OCI-LY1 (cell line): ENCODE data around the gene KPNA1.

Experiments
- H2AFZ ChIP-seq: fragments of 200-600 bp; sonication (generic), shearing (Covaris generic); 2 replicates; pipeline ENCODE4 v1.6.0; 2014; ENCODE audit warnings: antibody characterized with exemption, mild to moderate bottlenecking, low read length
- H3F3A ChIP-seq: fragments of 200-600 bp; sonication (generic), shearing (Covaris generic); 2 replicates; pipeline ENCODE4 v1.6.0; 2014; ENCODE audit warnings: mild to moderate bottlenecking, antibody characterized with exemption, low read length, moderate library complexity; ENCODE audit not compliant: insufficient read depth
- H3K27ac ChIP-seq: fragments of 200-600 bp; sonication (generic); 2 replicates; pipeline ENCODE4 v1.5.1; 2014; ENCODE audit warnings: low read length, mixed run types, mild to moderate bottlenecking, low read depth; ENCODE audit not compliant: poor library complexity, severe bottlenecking
- H3K27me3 ChIP-seq: fragments of 200-600 bp; sonication (generic); 2 replicates; pipeline ENCODE4 v1.6.0; 2014; ENCODE audit warnings: antibody characterized with exemption, mild to moderate bottlenecking, low read length, moderate library complexity; ENCODE audit not compliant: insufficient read depth
- H3K36me3 ChIP-seq: fragments of 200-600 bp; sonication (generic); 2 replicates; pipeline ENCODE4 v1.6.1; 2014; ENCODE audit warnings: mild to moderate bottlenecking, antibody characterized with exemption, low read length, moderate library complexity, mixed read lengths; ENCODE audit not compliant: insufficient read depth
- H3K4me1 ChIP-seq: fragments of 200-600 bp; sonication (generic); 2 replicates; pipeline ENCODE4 v1.5.1; 2014; ENCODE audit warnings: mild to moderate bottlenecking, low read length, moderate library complexity; ENCODE audit not compliant: insufficient read depth, severe bottlenecking
- H3K4me2 ChIP-seq: fragments of 200-600 bp; sonication (generic), shearing (Covaris generic); 2 replicates; pipeline ENCODE4 v1.6.1; 2014; ENCODE audit warnings: low read length
- H3K4me3 ChIP-seq: fragments of 200-600 bp; sonication (generic); 2 replicates; pipeline ENCODE4 v1.5.1; 2014; ENCODE audit warnings: low read length, low read depth, mild to moderate bottlenecking, mixed read lengths; ENCODE audit not compliant: poor library complexity, severe bottlenecking
- H3K79me2 ChIP-seq: fragments of 200-600 bp; shearing (Covaris generic); 2 replicates; pipeline ENCODE4 v1.6.1; 2016; ENCODE audit warnings: mixed run types, low read length, mixed read lengths; ENCODE audit not compliant: insufficient read depth
- H3K9ac ChIP-seq: fragments of 200-600 bp; sonication (generic), shearing (Covaris generic); 2 replicates; pipeline ENCODE4 v1.6.1; 2014; ENCODE audit warnings: mild to moderate bottlenecking, low read length, mixed read lengths
- H3K9me2 ChIP-seq: fragments of 200-600 bp; sonication (generic), shearing (Covaris generic); 2 replicates; pipeline ENCODE4 v1.6.1; 2014; ENCODE audit warnings: low read depth, mild to moderate bottlenecking, low read length, mixed read lengths
- H3K9me3 ChIP-seq: fragments of 200-600 bp; shearing (Covaris generic); 2 replicates; pipeline ENCODE4 v1.6.1; 2014; ENCODE audit warnings: low read length, mixed read lengths
- H4K20me1 ChIP-seq: fragments of 200-600 bp; sonication (generic), shearing (Covaris generic); 2 replicates; pipeline ENCODE4 v1.6.0; 2016; ENCODE audit warnings: mild to moderate bottlenecking, low read length; ENCODE audit not compliant: insufficient read depth
- EZH2 ChIP-seq: fragments of 200-600 bp; sonication (generic), shearing (Covaris generic); IDR thresholded peaks from 2 replicates; pipeline ENCODE4 v1.8.0; 2017; ENCODE audit warnings: borderline replicate concordance, mixed run types, mild to moderate bottlenecking, antibody characterized with exemption, low read length, moderate library complexity, mixed read lengths
- TF ChIP-seq, protein P1 (sequence below): fragments of 200-600 bp; sonication (generic), shearing (Covaris generic); IDR thresholded peaks from 2 replicates; pipeline ENCODE4 v1.5.1; 2017; ENCODE audit warnings: mild to moderate bottlenecking, antibody characterized with exemption, low read length, moderate library complexity, mixed read lengths

The KPNA1 gene

DNA sequence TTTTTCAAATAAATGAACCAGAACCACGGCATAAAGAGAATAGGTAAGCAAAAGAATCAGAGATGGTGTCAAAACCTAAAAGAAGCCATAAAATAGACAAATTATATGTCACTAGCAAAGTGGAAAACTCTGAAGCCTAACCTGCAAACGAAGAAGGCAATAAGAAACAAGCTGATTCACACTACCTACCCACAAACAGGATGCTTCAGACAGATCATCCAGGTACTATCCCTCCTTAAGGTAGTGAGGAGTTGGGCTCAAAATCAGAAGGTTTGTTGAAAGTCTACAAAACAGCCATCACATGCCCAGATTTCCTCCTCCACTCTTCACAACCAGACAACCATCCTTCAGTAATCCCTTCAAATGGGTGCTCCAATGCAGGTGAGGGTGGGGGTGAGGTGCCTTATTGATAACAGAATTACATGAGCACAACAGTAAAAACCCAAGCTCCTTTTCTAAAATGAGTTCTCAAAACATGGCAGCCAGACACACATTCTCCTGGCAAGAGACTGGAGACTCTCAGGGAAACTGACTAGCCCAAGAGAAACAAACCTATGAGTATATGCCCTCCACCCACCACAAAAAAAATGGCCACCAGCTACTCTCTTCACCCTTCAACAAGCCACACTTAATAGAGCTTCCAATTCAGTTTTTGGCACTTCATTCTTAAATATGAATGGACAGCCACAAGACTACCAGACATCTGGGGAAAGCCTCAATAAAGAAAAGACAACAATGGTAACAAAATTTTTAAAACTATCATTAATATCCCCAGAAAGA, 6.4 kb downstream of the KPNA1 start:
- Histone ChIP-seq H3K4me1 (peaks cover 13% of the 10 kb centered on the region), H3K9ac (no peak overlapping the region), H3K79me2 (peaks cover 100% of the 10 kb centered on the region), H3K36me3 (peaks cover 18% of the 10 kb centered on the region; the same call in 1 of the 2 replicates), H3F3A (no peaks in the 10 kb centered on the region), H3K4me2 (no peak overlapping the region), H3K27ac (no peak overlapping the region), H3K27me3 (no peaks in the 10 kb centered on the region), H3K4me3 (no peak overlapping the region), H4K20me1 (peaks cover 4% of the 10 kb centered on the region; the same call in 1 of the 2 replicates), H2AFZ (no peak overlapping the region), H3K9me3 (peaks cover 9% of the 10 kb centered on the region), H3K9me2 (no peaks in the 10 kb centered on the region)
- TF ChIP-seq, protein P1, sequence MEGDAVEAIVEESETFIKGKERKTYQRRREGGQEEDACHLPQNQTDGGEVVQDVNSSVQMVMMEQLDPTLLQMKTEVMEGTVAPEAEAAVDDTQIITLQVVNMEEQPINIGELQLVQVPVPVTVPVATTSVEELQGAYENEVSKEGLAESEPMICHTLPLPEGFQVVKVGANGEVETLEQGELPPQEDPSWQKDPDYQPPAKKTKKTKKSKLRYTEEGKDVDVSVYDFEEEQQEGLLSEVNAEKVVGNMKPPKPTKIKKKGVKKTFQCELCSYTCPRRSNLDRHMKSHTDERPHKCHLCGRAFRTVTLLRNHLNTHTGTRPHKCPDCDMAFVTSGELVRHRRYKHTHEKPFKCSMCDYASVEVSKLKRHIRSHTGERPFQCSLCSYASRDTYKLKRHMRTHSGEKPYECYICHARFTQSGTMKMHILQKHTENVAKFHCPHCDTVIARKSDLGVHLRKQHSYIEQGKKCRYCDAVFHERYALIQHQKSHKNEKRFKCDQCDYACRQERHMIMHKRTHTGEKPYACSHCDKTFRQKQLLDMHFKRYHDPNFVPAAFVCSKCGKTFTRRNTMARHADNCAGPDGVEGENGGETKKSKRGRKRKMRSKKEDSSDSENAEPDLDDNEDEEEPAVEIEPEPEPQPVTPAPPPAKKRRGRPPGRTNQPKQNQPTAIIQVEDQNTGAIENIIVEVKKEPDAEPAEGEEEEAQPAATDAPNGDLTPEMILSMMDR = no peak
- TF ChIP-seq EZH2 = no peak

DNA sequence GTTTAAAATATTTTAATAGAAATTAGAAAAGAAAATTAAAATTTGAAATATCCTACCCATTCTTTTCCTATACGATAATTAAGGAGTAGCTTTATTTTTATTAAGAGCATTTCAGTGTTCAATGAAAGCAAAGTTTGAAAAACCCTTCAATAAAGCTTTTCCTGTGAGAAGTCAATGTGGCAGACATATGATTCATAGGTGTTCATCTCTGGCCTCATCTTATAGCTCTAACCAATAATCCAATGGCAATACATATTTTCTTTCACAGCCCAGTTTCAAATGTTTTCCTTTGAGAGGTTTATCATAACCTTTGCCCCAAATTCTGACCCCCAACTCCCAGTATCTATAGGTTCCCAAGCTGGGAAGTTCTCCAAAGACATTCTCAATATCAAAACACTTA, 8.3 kb downstream of the KPNA1 start:
- Histone ChIP-seq H3K79me2 (peaks cover 100% of the 10 kb centered on the region), H3K27ac (no peak overlapping the region), H2AFZ (no peak overlapping the region), H3K9ac (no peak overlapping the region), H3K27me3 (no peaks in the 10 kb centered on the region), H4K20me1 (no peaks in the 10 kb centered on the region), H3K4me2 (no peak overlapping the region), H3K36me3 (peaks cover 17% of the 10 kb centered on the region; the same call in 1 of the 2 replicates), H3K4me3 (no peak overlapping the region), H3F3A (no peaks in the 10 kb centered on the region), H3K9me2 (no peaks in the 10 kb centered on the region), H3K4me1 (no peaks in the 10 kb centered on the region), H3K9me3 (peaks cover 9% of the 10 kb centered on the region)
- no peak for TF ChIP-seq EZH2

DNA sequence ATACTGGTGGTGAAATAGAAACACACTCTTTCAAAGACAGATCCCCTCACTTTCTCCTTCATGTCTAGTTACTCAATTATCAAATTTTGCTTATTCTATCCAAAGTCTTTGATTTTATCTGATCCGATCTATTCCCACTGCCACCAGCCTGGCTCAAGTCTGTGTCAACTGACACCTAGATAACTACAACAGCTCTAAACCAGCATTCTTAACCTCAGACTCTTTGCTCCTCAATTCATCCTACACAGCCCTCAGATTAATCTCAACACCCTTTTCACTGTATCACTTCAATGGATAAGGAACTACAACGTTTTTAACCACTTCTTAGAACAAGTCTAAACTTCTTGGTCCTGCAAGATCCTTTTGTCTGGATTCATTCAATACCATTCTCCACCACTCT, 9.1 kb downstream of the KPNA1 start:
- Histone ChIP-seq H4K20me1 (no peaks in the 10 kb centered on the region), H3K9me2 (no peaks in the 10 kb centered on the region), H3K27me3 (no peaks in the 10 kb centered on the region), H3K9ac (no peak overlapping the region), H3K4me2 (no peak overlapping the region), H3F3A (no peaks in the 10 kb centered on the region), H3K4me1 (no peaks in the 10 kb centered on the region), H3K36me3 (peaks cover 13% of the 10 kb centered on the region; the same call in 1 of the 2 replicates), H2AFZ (no peak overlapping the region), H3K79me2 (peaks cover 97% of the 10 kb centered on the region), H3K9me3 (peaks cover 9% of the 10 kb centered on the region), H3K27ac (no peak overlapping the region), H3K4me3 (no peak overlapping the region)
- TF ChIP-seq EZH2 = no peak
- TF ChIP-seq, protein P1 = no peak

DNA sequence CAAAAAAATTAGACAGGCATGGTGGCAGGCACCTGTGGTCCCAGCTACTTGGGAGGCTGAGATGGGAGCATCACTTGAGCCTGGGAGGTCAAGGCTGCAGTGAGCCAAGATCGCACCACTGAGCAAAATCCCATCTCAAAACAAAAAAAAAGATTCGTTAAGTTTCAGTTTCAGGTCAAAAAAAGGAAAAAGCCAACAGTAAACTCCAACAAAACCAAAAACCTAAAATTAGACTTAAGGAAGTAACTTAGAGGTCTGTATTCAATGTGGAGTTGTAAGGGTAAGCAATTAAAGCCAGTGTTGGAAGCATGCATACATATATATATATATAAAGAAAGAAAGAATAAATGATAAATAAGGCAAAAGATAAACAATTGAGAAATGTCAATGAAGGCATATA, 11.8 kb downstream of the KPNA1 start:
- H2AFZ ChIP-seq = no peak overlapping the region
- H3K9me3 ChIP-seq = peaks cover 5% of the 10 kb centered on the region; the same call in 1 of the 2 replicates
- no peak overlapping the region for H3K27ac ChIP-seq
- no peak for TF ChIP-seq EZH2
- TF ChIP-seq, protein P1 = no peak
- H3K4me2 ChIP-seq = no peak overlapping the region
- peaks cover 84% of the 10 kb centered on the region for H3K79me2 ChIP-seq
- H4K20me1 ChIP-seq = no peaks in the 10 kb centered on the region
- H3F3A ChIP-seq = no peaks in the 10 kb centered on the region
- H3K9me2 ChIP-seq = no peaks in the 10 kb centered on the region
- H3K36me3 ChIP-seq = peaks cover 7% of the 10 kb centered on the region; the same call in 1 of the 2 replicates
- no peaks in the 10 kb centered on the region for H3K27me3 ChIP-seq
- no peak overlapping the region for H3K9ac ChIP-seq
- H3K4me1 ChIP-seq = no peaks in the 10 kb centered on the region
- H3K4me3 ChIP-seq = no peak overlapping the region
